Fibroblast of lung (primary cell): ENCODE measurements around the gene MUC13. TPM values are rescaled to one million over a fixed set of nuclear protein-coding genes. Genes with fewer than 3 reads are reported as not detected.
A peak's percentile ranks its signal among the peaks of the same experiment; 100 is the strongest.

Source experiments
- DNase-seq, 2 donors: peaks; one replicate each; pipeline versions ENCODE4 v3.0.0 to v3.0.0-alpha.2; 2010; ENCODE audit warnings: low read depth in 2 of 2
- H2AFZ ChIP-seq: 2 replicates; pipeline ENCODE4 v1.5.1; 2012; ENCODE audit warnings: low read length, control low read depth, inconsistent platforms
- H3K27ac ChIP-seq: 2 replicates; pipeline ENCODE4 v1.5.1; 2011; ENCODE audit warnings: low read length, control low read depth; ENCODE audit not compliant: insufficient read depth
- H3K27me3 ChIP-seq: 2 replicates; pipeline ENCODE4 v1.5.1; 2011; ENCODE audit warnings: mild to moderate bottlenecking, low read length; ENCODE audit not compliant: control insufficient read depth, insufficient read depth
- H3K36me3 ChIP-seq: 2 replicates; pipeline ENCODE4 v1.5.1; 2011; ENCODE audit warnings: low read length; ENCODE audit not compliant: control insufficient read depth, insufficient read depth
- H3K4me1 ChIP-seq: 2 replicates; pipeline ENCODE4 v1.5.1; 2011; ENCODE audit warnings: low read length; ENCODE audit not compliant: control insufficient read depth, insufficient read depth; ENCODE audit errors: extremely low read depth
- H3K4me2 ChIP-seq: 2 replicates; pipeline ENCODE4 v1.5.1; 2011; ENCODE audit warnings: low read length, control low read depth; ENCODE audit not compliant: insufficient read depth; ENCODE audit errors: extremely low read depth
- H3K4me3 ChIP-seq, 4 experiments: fragments of 200-600 bp in 1 of 4; sonication (generic) in 1 of 4; replicated peaks in 1 of 4; 2 replicates each; pipeline ENCODE4 v1.5.1; 2011 to 2016; ENCODE audit warnings: low read length in 4 of 4, low read depth in 3 of 4, mild to moderate bottlenecking in 3 of 4, control low read depth in 2 of 4, inconsistent platforms in 1 of 4, mixed read lengths in 1 of 4; ENCODE audit not compliant: insufficient read depth in 1 of 4; ENCODE audit errors: control extremely low read depth in 1 of 4
- H3K79me2 ChIP-seq: 2 replicates; pipeline ENCODE4 v1.5.1; 2012; ENCODE audit warnings: mild to moderate bottlenecking, low read length, inconsistent platforms; ENCODE audit not compliant: control insufficient read depth, insufficient read depth
- H3K9ac ChIP-seq: 2 replicates; pipeline ENCODE4 v1.5.1; 2011; ENCODE audit warnings: mild to moderate bottlenecking, low read length, control low read depth; ENCODE audit not compliant: insufficient read depth
- H3K9me3 ChIP-seq: 2 replicates; pipeline ENCODE4 v1.5.1; 2012; ENCODE audit warnings: low read depth, low read length; ENCODE audit not compliant: control insufficient read depth, insufficient read depth
- H4K20me1 ChIP-seq: 2 replicates; pipeline ENCODE4 v1.5.1; 2011; ENCODE audit warnings: low read length; ENCODE audit not compliant: control insufficient read depth, insufficient read depth; ENCODE audit errors: extremely low read depth
- CTCF ChIP-seq, 2 donors: IDR thresholded peaks in 1 of 2; conservative IDR thresholded peaks in 1 of 2; 1 replicate in 1 of 2; 2 replicates in 1 of 2; pipeline ENCODE4 v1.5.1; 2011 to 2012; ENCODE audit warnings: low read length in 2 of 2, control low read depth in 1 of 2, inconsistent platforms in 1 of 2, low read depth in 1 of 2, mild to moderate bottlenecking in 1 of 2
- EZH2 ChIP-seq: IDR thresholded peaks from 2 replicates; pipeline ENCODE4 v1.5.1; 2012; ENCODE audit warnings: low read length, control low read depth, mild to moderate bottlenecking; ENCODE audit errors: missing control alignments
- polyA plus RNA-seq, 2 donors: library from polyadenylated mRNA; depleted of rRNA in 1 of 2; stranded (reverse) in 1 of 2; unstranded in 1 of 2; fragments of >200 nt; gene quantifications; 2 replicates each; pipeline ENCODE4 v1.2.1, GENCODE V29; 2011 to 2012; ENCODE audit warnings: missing spikeins in 1 of 2
- total RNA-seq: library from RNA; depleted of rRNA; stranded (reverse); fragments of >200 nt; gene quantifications from 2 replicates; pipeline ENCODE4 v1.2.1, GENCODE V29; 2014

MUC13 gene
- total and polyA plus RNA-seq, 2 donors (not counting 1 experiment from before 2014, with no cell fraction given): under 0.01 TPM; not detected in 1

GRCh38 chr3:124928333-124929202, 6.0 kb downstream of the MUC13 start:
- no peak for TF ChIP-seq EZH2
- TF ChIP-seq CTCF (conservative IDR thresholded peaks at IDR 0.05 in 1 of 2, IDR thresholded peaks at IDR 0.05 in 1 of 2; ENCODE audit: low read depth in 1 of 2, low read length in 2 of 2): peak; percentile 74 to 82
- no peak overlapping the region for H3K9ac ChIP-seq
- H3K27ac ChIP-seq: no peak overlapping the region
- H3K4me3 ChIP-seq: no peak overlapping the region
- H3K4me2 ChIP-seq: no peak overlapping the region
- peak; percentile 61 to 82 for DNase-seq
- H3K4me1 ChIP-seq: no peaks in the 10 kb centered on the region
- no peak overlapping the region for H2AFZ ChIP-seq
- H3K36me3 ChIP-seq: no peaks in the 10 kb centered on the region
- H3K79me2 ChIP-seq: no peaks in the 10 kb centered on the region
- no peaks in the 10 kb centered on the region for H3K27me3 ChIP-seq
- H3K9me3 ChIP-seq: no peaks in the 10 kb centered on the region
- H4K20me1 ChIP-seq: no peaks in the 10 kb centered on the region

- no peak overlapping the region for H3K4me2 ChIP-seq
- no peaks in the 10 kb centered on the region for H3K9me3 ChIP-seq
- no peak overlapping the region for H3K9ac ChIP-seq
- DNase-seq: peak in 1 of 2 donors; percentile 24
- no peak overlapping the region for H3K4me3 ChIP-seq
- H3K4me1 ChIP-seq: no peaks in the 10 kb centered on the region
- no peak overlapping the region for H2AFZ ChIP-seq
- TF ChIP-seq CTCF (conservative IDR thresholded peaks at IDR 0.05 in 1 of 2, IDR thresholded peaks at IDR 0.05 in 1 of 2; ENCODE audit: low read depth in 1 of 2, low read length in 2 of 2) (no peak), EZH2 (no peak)
- no peaks in the 10 kb centered on the region for H3K79me2 ChIP-seq
- H4K20me1 ChIP-seq: no peaks in the 10 kb centered on the region
- no peak overlapping the region for H3K27ac ChIP-seq
- H3K36me3 ChIP-seq: no peaks in the 10 kb centered on the region
- H3K27me3 ChIP-seq: no peaks in the 10 kb centered on the region
Measured at GRCh38 chr3:124927574-124928045, 6.9 kb downstream of the MUC13 start.

GRCh38 chr3:124926426-124927101, 8.0 kb downstream of the MUC13 start:
- no peaks in the 10 kb centered on the region for H3K9me3 ChIP-seq
- no peaks in the 10 kb centered on the region for H4K20me1 ChIP-seq
- no peak overlapping the region for H3K4me3 ChIP-seq
- no peak overlapping the region for H3K27ac ChIP-seq
- no peaks in the 10 kb centered on the region for H3K27me3 ChIP-seq
- H3K4me2 ChIP-seq: no peak overlapping the region
- no peak overlapping the region for H2AFZ ChIP-seq
- H3K4me1 ChIP-seq: no peaks in the 10 kb centered on the region
- no peaks in the 10 kb centered on the region for H3K36me3 ChIP-seq
- TF ChIP-seq CTCF (conservative IDR thresholded peaks at IDR 0.05 in 1 of 2, IDR thresholded peaks at IDR 0.05 in 1 of 2; ENCODE audit: low read depth in 1 of 2, low read length in 2 of 2) (no peak), EZH2 (no peak)
- H3K79me2 ChIP-seq: no peaks in the 10 kb centered on the region
- no peak overlapping the region for H3K9ac ChIP-seq
- peak in 1 of 2 donors; percentile 11 for DNase-seq
